Urinary bladder (tissue), 4 donors: ENCODE measurements around the gene RPAP3. TPM values are rescaled to one million over a fixed set of nuclear protein-coding genes. Genes with fewer than 3 reads are reported as not detected.
"Not testable (repeated sequence)": the region's sequence is repeated elsewhere in the genome, so short reads cannot be mapped to it uniquely, and the experiment has no call there.

Source experiments
- DNase-seq: peaks from one replicate; pipeline ENCODE4 v3.0.0-alpha.2; 2015; ENCODE audit errors: extremely low spot score
- H3K27ac ChIP-seq: one replicate; pipeline ENCODE4 v1.5.1; 2013; ENCODE audit warnings: low read depth, mild to moderate bottlenecking, moderate library complexity
- H3K36me3 ChIP-seq: one replicate; pipeline ENCODE4 v1.6.1; 2013; ENCODE audit warnings: mild to moderate bottlenecking, moderate library complexity; ENCODE audit not compliant: insufficient read depth
- H3K4me1 ChIP-seq: one replicate; pipeline ENCODE4 v1.6.1; 2013; ENCODE audit warnings: mild to moderate bottlenecking, moderate library complexity; ENCODE audit not compliant: insufficient read depth
- H3K4me3 ChIP-seq: one replicate; pipeline ENCODE4 v1.5.1; 2013; ENCODE audit warnings: low read depth, low read length
- WGBS: extraction: QIAGEN DNeasy Blood & Tissue Kit; methylation state at CpG from one replicate; pipeline ENCODE4 v1.1.7; 2013; 5-methylcytosine and 5-hydroxymethylcytosine counted together
- polyA plus RNA-seq: library from polyadenylated mRNA; stranded (reverse); fragments of 200-250 nt; gene quantifications from one replicate; pipeline ENCODE4 v1.2.3, GENCODE V29; 2013
- total RNA-seq: library from RNA; depleted of rRNA; stranded (reverse); fragments of >200 nt; gene quantifications from one replicate; pipeline ENCODE4 v1.2.3, GENCODE V29; 2014
- donor health status: healthy with polysubstance abuse.
- donor health status: healthy.

RPAP3 gene
- total and polyA plus RNA-seq, 2 donors: 15.5 to 29.4 TPM

DNA sequence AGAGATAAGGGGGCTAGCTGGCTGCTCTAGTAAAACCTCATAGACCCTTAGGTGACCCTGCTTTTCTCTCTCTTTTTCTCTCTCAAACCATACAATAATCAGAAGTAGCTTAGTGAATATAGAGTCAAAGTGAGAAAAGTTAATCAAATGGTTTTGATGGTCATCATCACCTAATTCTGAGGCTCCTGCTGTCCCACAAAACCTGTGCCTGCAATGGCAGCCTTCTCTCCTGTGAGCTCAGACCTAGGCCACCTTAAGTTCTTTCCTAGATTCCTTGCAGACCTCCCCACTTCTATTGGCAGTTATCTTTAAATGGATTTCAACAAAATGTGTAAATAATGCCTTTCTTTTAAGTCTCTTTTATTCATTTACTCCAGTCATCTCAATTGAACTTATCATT is 1.5 kb upstream of the RPAP3 start:
- H3K4me3 ChIP-seq: no peak overlapping the region
- no peak overlapping the region for H3K27ac ChIP-seq
- DNase-seq: no peak
- H3K36me3 ChIP-seq: no peaks in the 10 kb centered on the region
- no peaks in the 10 kb centered on the region for H3K4me1 ChIP-seq

DNA sequence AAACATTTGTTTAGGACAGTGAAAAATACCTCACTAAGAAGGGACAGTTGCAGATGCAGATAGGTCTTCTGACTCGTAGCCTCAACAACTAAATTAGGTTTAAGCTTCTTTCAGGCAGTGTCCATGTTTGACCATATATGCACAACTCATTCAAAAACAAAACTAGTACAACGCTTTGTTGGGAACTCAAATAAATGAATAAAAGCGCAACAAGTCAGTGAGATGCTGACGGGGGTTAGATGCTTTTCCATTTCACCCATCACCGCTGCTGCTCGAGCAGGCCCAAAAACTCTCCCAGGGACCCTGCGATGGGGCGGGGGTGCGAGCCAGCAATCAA is 633 bp downstream of the RPAP3 start:
- H3K27ac ChIP-seq: no peak overlapping the region
- DNase-seq: no peak
- peaks cover 2% of the 10 kb centered on the region for H3K36me3 ChIP-seq
- peak overlapping the region; percentile 92 for H3K4me3 ChIP-seq
- WGBS: 0% methylated on average over 9 of the region's 9 CpGs
- H3K4me1 ChIP-seq: no peaks in the 10 kb centered on the region

DNA sequence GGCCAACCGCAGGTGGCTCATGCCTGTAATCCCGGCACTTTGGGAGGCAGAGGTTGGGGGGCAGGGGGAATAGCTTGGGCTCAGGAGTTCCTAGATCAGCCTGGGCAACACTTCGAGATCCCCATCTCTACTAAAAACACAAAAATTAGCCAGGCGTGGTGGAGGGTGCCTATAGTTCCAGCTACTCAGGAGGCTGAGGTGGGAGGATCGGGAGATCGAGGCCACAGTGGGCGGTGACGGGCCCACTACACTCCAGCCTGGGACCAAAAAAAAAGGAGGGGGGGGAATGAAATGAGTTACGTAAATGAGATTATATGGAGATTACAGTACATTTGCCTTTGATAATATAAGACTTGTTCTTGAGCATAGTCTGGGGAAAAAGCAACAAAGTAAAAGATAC is 1.1 kb downstream of the RPAP3 start:
- Histone ChIP-seq H3K4me3 (no peak overlapping the region), H3K27ac (no peak overlapping the region), H3K36me3 (peaks cover 2% of the 10 kb centered on the region), H3K4me1 (no peaks in the 10 kb centered on the region)
- no peak for DNase-seq
- WGBS: 85% methylated on average over 9 of the region's 9 CpGs

DNA sequence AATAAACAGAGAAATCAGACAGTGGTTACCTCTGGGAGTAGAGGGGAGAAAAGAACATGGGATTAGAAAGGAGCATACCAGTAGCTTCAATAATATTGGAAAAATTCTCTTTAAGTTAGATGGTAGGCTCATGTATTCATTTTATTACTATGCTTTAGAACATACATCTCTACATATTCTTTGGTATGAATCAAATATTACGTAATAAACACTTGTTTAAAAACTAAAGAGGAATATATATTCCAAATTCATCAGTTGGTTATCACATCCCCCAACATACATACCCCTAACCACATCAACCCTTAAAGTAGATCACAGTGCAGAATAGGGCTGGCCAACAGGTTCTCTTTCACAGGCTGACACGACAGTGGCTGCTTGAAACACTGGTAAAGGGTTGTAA is 5.6 kb downstream of the RPAP3 start:
- DNase-seq: no peak
- H3K27ac ChIP-seq: no peak overlapping the region
- WGBS: 92% methylated on average over 2 of the region's 2 CpGs
- peaks cover 2% of the 10 kb centered on the region for H3K36me3 ChIP-seq
- no peak overlapping the region for H3K4me3 ChIP-seq
- no peaks in the 10 kb centered on the region for H3K4me1 ChIP-seq

DNA sequence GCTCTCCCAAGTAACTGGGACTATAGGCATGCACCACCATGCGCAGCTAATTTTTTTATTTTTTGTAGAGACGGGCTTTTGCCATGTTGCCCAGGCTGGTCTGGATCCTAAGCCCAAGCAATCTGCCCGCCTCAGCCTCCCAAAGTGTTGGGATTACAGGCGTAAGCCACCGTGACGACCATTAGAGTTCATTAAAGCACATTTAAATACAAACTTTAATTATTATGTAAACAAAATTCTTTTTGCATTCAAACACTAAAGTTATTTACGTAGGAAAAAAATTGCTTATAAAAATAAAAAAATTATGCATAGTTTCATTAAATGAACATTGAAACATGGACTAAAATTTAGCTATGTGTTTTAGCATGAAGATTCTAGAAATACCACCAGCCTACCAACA is 7.2 kb downstream of the RPAP3 start:
- 91% methylated on average over 7 of the region's 7 CpGs for WGBS

DNA sequence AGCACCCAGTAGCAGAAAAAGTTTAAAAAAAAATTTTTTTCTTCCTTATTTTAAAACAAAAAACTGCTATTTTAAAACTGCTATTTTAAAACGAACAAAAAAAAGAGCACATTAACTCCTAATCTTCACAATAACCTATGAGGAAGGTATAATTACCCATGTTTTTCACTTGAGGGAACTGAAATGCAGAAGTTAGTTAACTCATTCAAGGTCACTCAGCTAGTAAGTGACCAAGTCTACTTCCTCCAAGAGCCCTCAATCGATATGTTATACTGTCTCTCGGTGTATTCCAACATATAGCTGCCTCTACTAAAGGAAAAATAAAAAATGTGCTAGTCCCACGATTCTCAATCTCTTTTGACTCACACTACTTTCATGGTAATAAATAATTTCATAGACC is 7.8 kb downstream of the RPAP3 start:
- 87% methylated on average over 4 of the region's 4 CpGs for WGBS
- H3K4me1 ChIP-seq: no peaks in the 10 kb centered on the region
- H3K27ac ChIP-seq: no peak overlapping the region
- peaks cover 2% of the 10 kb centered on the region for H3K36me3 ChIP-seq
- H3K4me3 ChIP-seq: no peak overlapping the region
- no peak for DNase-seq

More for the DNA sequence above, 7.2 kb downstream of the RPAP3 start:
- Histone ChIP-seq H3K27ac (no peak overlapping the region), H3K4me3 (no peak overlapping the region), H3K4me1 (no peaks in the 10 kb centered on the region), H3K36me3 (peaks cover 2% of the 10 kb centered on the region)
- DNase-seq: no peak

DNA sequence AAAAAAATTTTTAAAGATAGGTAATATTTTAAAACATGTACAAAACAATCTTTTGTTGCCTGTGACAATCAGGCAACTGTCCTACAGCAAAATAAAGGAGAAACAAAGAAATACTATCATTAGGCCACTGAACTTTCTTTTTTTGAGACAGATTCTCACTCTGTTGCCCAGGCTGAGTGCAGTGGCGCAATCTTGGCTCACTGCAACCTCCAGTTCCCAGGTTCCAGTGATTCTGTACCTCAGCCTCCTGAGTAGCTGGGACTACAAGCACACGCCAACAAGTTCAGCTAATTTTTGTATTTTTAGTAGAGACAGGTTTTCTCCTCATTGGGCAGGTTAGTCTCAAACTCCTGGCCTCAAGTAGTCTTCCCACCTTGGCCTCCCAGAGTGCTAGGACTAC is 16.6 kb downstream of the RPAP3 start:
- Histone ChIP-seq H3K36me3 (no peaks in the 10 kb centered on the region), H3K27ac (no peak overlapping the region), H3K4me3 (no peak overlapping the region), H3K4me1 (no peaks in the 10 kb centered on the region)
- no peak for DNase-seq
- 96% methylated on average over 2 of the region's 2 CpGs for WGBS

DNA sequence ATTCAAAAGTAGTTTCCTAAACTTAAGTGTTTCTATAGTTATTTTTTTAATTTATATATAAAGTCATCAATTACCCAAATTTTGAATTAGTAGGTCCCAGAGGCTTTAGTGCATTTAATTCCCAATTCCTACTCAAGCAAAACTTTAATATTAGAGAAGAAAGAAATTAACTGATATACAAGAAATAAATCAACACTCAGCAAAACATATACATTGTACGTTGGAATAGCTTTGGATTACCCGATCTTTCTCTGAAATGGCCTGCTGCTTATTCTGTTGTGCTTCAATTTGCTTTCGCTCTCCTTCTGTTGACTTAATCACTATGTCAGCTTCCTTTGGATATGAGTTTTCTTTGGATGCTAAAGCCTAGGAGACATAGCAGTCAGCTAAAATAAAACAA is 18.2 kb downstream of the RPAP3 start:
- no peak overlapping the region for H3K27ac ChIP-seq
- no peak overlapping the region for H3K4me3 ChIP-seq
- H3K36me3 ChIP-seq: no peaks in the 10 kb centered on the region
- no peaks in the 10 kb centered on the region for H3K4me1 ChIP-seq
- no peak for DNase-seq
- 93% methylated on average over 3 of the region's 3 CpGs for WGBS

DNA sequence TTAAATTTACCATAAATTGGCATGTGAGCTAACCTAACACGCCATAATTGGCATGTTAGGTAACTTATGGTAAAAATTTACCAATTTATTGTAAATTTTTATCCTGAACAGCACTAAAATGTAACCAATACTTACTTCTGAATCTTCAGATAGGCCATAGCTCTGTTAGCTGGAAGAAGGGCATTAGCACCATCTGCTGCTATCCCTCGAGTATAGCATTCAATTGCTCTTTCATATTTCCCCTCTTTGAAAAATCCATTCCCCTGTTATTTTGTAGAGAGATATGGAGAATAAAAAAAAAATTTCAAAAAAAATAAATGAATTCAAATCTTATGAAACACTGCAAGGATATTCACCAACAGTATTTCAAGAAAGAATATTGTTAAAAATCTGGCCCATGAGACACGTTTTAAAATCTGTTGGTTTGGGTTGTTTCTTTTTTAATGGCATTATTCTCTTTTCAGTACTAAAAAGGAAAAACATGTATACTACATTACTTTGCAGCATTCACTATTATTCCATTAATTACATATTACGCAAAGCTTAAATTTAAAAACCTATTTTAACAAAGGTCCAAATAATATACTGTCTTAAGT is 19.1 kb downstream of the RPAP3 start:
- H3K36me3 ChIP-seq: no peaks in the 10 kb centered on the region
- no peak overlapping the region for H3K27ac ChIP-seq
- H3K4me3 ChIP-seq: no peak overlapping the region
- 78% methylated on average over 4 of the region's 4 CpGs for WGBS
- no peak for DNase-seq
- H3K4me1 ChIP-seq: no peaks in the 10 kb centered on the region

DNA sequence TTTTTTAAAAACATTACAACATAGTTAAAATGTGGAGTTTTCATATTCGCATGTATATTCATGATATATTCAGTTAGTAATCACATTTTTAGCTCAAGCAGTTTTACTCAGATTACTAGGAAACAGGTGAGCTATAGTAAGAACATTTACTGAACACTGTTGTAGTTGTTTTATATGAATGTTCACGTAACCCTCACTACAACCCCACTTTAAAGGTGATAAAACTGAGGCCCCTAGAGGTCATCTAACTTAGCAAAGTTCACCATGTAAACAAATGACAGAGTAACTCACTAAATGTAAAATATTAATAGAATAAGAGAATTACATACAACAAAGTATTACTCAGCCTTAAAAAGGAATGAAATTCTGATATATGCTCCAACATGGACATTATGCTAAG is 26.0 kb downstream of the RPAP3 start:
- no peak for DNase-seq
- 74% methylated on average over 2 of the region's 2 CpGs for WGBS
- H3K36me3 ChIP-seq: no peaks in the 10 kb centered on the region

DNA sequence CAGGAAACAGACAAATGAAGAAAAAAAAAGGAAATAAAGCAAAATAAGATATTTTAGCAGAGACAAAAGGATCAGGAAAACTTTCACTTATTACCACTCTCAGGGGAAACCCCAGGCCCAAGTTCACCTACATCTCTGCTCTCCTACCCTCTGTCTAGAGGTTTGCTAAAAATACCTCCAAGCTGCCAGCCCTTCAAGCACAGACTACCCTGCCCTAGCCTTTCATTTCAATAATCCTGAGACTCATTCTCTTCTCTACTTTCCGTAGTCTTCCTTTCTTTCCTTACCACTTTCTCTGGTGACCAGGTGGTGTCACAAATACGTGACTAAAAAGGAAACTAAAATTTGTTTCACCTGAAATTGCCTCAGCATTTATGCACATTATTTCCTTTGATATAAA is 33.8 kb downstream of the RPAP3 start:
- no peaks in the 10 kb centered on the region for H3K36me3 ChIP-seq
- WGBS: 97% methylated on average over 2 of the region's 2 CpGs
- DNase-seq: no peak
- H3K4me3 ChIP-seq: no peak overlapping the region
- no peak overlapping the region for H3K27ac ChIP-seq
- H3K4me1 ChIP-seq: no peaks in the 10 kb centered on the region

More for the DNA sequence above, 26.0 kb downstream of the RPAP3 start:
- Histone ChIP-seq H3K4me1 (no peaks in the 10 kb centered on the region), H3K27ac (no peak overlapping the region), H3K4me3 (no peak overlapping the region)

DNA sequence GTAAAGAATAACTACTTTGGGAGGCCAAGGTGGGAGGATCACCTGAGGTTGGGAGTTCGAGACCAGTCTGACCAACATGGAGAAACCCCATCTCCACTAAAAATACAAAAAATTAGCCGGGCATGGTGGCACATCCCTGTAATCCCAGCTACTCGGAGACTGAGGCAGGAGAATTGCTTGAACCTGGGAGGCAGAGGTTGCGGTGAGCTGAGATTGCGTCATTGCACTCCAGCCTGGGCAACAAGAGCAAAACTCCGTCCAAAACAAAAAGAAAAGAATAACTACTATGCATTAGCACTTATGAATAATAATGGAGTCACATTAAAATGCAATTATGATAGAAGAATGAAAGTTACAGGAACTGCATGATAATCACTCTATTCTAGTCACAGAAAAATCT is 37.9 kb downstream of the RPAP3 start:
- H3K36me3 ChIP-seq, H3K4me1 ChIP-seq, H3K4me3 ChIP-seq, DNase-seq, H3K27ac ChIP-seq: not testable (repeated sequence)
- WGBS: 97% methylated on average over 6 of the region's 6 CpGs

DNA sequence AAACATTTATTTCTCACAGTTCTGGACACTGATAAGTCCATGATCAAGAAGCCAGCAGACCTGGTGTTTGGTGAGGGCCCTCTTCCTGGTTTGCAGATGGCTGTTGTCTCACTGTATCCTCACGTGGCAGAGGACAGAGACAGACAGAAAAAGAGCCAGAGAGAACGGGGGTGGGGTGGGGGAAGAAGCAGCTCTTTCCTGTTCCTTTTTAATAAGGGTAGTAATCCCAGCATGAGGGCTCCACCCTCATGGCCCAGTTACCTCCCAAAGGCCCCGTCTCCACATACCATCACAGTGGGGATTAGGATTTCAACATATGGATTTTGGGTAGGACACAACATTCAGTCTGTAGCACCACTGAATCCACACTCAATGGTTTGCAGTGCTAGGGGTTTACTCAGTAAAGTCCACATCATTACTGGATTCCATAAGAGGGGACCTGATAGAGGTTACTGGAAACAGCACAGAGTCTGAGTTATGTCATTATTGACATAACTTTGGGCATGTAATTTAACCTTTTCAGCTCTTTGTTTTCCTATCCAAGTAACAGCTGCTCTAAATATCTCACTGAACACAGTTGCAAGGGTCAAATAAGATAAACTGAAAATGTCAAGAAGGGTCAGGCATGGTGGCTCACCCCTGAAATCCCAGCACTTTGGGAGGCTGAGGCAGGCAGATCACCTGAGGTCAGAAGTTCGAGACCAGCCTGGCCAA is 53.2 kb downstream of the RPAP3 start:
- H3K36me3 ChIP-seq: no peaks in the 10 kb centered on the region
- H3K27ac ChIP-seq: no peak overlapping the region
- H3K4me3 ChIP-seq: no peak overlapping the region
- no peak for DNase-seq
- H3K4me1 ChIP-seq: no peaks in the 10 kb centered on the region
- 42% methylated on average over 4 of the region's 4 CpGs for WGBS

DNA sequence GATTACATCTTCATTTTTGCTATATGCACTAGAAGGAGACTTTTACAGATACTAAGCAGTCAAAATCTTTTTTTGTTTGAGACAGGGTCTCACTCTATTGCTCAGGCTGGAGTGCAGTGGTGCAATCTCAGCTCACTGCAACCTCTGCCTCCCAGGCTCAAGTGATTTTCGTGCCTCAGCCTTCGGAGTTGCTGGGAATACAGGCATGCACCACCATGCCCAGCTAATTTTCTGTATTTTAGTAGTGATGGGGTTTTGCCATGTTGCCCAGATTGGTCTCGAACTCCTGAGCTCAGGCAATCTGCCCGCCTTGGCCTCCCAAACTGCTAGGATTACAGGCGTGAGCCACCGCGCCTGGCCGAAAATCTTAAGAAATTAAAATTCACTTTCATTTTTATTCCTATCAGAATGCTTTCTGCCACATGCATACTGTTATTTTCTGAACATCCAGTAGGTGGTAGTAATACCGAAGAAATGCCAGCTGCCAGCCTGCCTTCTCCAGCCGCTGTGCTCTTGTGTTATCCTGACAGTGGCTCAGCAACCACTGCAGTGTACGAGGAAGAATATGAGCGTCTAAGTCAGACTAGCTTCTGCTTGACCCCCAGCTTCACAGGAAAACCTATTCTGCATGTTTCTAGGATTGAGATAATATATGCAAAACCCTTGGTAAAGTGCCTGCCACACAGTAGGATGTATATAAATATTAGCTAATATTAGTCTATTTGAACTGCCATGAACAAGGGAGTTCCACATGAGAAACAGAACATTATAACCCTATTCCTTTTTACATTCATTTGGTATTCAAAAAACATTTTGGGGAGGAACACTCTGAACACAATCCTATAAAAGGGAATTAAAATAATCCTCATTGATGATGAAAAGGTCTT is 54.2 kb downstream of the RPAP3 start:
- no peaks in the 10 kb centered on the region for H3K4me1 ChIP-seq
- H3K36me3 ChIP-seq: no peaks in the 10 kb centered on the region
- whole genome bisulfite sequencing: 51% methylated on average over 12 of the region's 12 CpGs
- no peak overlapping the region for H3K27ac ChIP-seq
- H3K4me3 ChIP-seq: no peak overlapping the region
- no peak for DNase-seq
